Measurements from ENCODE around the gene MINDY4B.

Gene MINDY4B

GRCh38 chr3:150905339-150905738 lies at the start of gene MINDY4B:
Gene MINDY4B, minus strand, starts transcription at chr3:150905439. Its CDS starts 0 bp downstream, at chr3:150905439.
- in situ Hi-C loops (cut with HindIII; ENCODE audit: low sequenced_read_pairs), result no loop called here

DNA sequence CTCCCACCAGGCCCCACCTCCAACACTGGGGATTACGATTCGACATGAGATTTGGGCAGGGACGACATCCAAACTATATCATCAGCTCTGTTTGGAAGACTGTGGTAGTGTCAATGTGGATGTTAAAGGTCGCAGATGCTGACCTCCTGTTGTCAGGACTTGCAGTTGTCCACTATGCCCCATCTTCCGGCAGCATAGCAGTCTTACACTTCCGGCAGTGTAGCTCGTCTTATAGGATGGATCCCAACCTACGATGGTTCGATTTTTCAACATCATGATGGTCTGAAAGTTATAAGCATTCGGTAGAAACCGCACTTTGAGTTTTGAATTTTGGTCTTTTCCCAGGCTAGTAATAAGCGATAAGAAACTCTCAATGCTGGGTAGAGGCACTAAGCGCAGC lies 46.7 kb upstream of the MINDY4B start:
- in situ Hi-C loops (cut with HindIII; ENCODE audit: low sequenced_read_pairs), result no loop called here

GRCh38 chr3:150945226-150946032 lies 40.2 kb upstream of the MINDY4B start:
- in situ Hi-C loops (cut with HindIII; ENCODE audit: low sequenced_read_pairs), result no loop called here

DNA sequence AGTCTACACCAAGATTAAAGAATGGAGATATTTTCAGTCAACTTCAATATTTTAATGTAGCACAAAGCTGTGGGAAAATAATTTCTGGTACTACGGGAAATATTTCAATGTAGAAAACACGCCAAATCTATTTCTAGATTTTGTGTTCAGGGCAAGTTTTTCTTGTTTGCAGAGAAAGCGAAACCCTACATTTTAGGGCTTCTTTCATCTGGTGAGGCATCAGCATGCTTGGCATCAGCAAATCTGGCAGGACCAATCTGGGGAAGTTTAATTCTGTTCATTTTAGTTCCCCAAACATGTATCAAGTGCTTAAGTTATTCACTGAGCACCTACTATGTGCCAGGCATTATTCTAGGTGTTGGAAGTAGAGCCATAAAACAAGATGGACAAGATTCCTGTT lies 37.0 kb upstream of the MINDY4B start:
- in situ Hi-C loops (cut with HindIII; ENCODE audit: low sequenced_read_pairs), result no loop called here

DNA sequence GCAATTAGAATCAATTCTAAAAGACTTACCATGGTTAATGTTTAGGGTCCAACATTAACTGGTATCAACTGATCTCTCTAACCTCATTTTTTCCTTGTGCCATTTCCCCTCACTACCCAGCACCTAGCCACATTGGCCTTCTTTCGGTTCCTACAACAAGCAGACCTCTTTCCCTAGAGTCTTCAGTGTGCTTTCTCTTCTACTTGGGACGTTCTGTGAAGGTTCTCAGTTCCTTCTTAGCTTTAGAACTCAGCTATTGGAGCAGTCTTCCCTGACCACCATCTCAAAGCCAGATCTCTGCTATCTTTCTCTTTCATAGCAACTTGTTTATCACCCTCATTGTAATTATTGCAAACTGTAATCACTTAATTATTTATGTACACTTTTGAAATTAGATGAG lies 31.5 kb upstream of the MINDY4B start:
- in situ Hi-C loops (cut with HindIII; ENCODE audit: low sequenced_read_pairs), result no loop called here

- in situ Hi-C loops (cut with HindIII; ENCODE audit: low sequenced_read_pairs), result no loop called here
Observed at GRCh38 chr3:150933473-150933995, 28.3 kb upstream of the MINDY4B start.

DNA sequence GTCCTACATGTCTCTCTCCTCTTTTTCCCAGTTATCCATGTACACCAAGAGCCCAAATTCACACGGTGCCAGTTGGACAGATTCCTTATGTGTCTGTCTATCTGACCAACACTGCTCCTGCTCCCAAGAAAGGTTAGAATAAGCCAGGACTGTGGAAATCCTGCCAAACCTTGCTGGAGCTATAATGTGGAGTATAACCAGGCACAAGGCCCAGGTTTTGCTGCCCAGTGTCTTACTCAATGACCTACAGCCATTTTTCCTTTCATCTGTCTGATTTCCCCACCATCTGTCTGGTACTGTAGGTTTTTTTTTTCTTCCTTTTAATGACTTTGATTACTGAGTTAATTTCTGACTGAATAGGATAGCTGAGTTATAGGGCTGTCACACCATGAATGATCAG lies 26.5 kb upstream of the MINDY4B start:
- in situ Hi-C loops (cut with HindIII; ENCODE audit: low sequenced_read_pairs), result no loop called here

- in situ Hi-C loops (cut with HindIII; ENCODE audit: low sequenced_read_pairs), result no loop called here
Observed at GRCh38 chr3:150930839-150931238, 25.6 kb upstream of the MINDY4B start.

- in situ Hi-C loops (cut with HindIII; ENCODE audit: low sequenced_read_pairs), result no loop called here
Observed at GRCh38 chr3:150928234-150928633, 23.0 kb upstream of the MINDY4B start.

- in situ Hi-C loops (cut with HindIII; ENCODE audit: low sequenced_read_pairs), result no loop called here
Observed at GRCh38 chr3:150926328-150926727, 21.1 kb upstream of the MINDY4B start.

DNA sequence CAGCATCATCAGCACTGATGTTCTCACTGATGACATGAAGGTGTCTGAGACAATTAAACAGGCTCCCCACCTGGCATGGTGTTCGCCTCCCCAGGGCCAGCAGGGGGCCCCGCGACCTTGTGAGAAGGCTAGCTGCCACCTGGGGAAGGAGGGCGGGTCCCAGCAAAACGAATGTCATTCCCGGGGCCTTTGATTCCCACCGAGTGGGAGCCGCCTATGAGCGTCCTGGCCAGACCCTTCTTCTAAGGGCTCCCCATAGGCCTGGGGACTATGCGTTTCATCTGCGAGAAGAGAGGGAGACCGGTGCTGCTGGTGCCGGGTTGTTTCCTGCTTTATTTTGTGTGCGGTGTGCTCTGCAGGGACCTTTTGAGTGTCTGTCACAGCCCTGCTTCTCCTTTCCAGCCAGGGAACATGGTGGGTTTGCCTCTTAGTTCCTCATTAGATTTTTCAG lies 20.5 kb upstream of the MINDY4B start:
- in situ Hi-C loops (cut with HindIII; ENCODE audit: low sequenced_read_pairs), result no loop called here

GRCh38 chr3:150922611-150923010 lies 17.4 kb upstream of the MINDY4B start:
- in situ Hi-C loops (cut with HindIII; ENCODE audit: low sequenced_read_pairs), result no loop called here

GRCh38 chr3:150921209-150921608 lies 16.0 kb upstream of the MINDY4B start:
- in situ Hi-C loops (cut with HindIII; ENCODE audit: low sequenced_read_pairs), result no loop called here

DNA sequence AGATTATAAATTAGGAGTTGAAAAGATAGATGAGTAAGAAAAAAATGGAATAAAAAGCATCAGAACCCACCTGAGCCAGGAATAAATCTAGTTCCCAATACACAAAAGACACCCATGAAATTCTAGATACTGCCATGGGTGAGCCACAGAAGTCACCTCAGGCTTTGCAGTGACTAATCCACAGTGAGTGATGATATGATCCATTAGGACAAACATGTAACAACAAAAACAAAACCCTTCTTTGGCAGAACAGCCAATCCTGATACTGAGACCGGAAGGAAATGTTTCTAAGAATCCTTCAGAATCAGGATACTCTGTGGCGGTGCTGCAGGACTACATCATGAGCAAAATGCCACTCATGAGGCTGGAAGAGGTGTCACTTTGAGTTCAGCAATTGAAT lies 15.0 kb upstream of the MINDY4B start:
- in situ Hi-C loops (cut with HindIII; ENCODE audit: low sequenced_read_pairs), result no loop called here

DNA sequence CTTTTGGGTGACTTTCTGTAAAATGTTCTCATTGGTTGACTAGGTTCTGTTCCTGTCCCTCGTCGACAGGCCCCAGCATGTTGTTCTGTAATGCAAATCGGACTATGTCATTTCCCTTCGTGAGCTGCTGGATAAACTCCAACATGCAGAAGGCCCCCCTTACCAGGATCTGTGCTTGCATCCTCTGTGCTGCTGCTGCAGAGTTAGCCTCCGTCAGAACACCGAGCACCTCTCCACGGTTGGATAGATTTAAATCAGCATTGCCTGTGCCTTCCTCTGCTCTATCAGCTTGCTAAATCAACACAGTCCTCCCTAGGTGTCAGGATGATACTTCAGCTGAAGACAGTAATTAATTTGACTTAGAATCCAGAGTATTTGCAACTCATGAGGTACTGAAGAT lies 12.7 kb upstream of the MINDY4B start:
- in situ Hi-C loops (cut with HindIII; ENCODE audit: low sequenced_read_pairs), result no loop called here

- in situ Hi-C loops (cut with HindIII; ENCODE audit: low sequenced_read_pairs), result no loop called here
Observed at GRCh38 chr3:150913133-150913922, 8.1 kb upstream of the MINDY4B start.

DNA sequence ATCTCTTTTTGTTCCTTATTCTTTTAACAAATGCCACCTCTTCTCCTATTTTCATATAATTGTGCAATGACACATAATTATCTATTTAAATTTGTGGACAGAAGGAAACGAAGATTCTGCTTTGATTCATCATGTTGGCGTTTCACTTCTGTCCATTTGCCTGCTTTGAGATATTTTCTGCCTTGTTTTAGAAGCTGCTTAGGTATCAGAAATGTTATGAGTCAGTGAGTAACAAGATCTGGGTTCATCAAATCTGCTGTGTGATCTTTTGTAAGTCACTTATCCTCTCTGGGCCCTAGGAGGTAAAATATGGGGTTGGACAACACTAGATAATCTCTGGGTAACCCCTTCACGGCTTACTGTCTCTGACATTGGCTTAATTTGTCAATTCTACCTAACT lies 7.3 kb upstream of the MINDY4B start:
- in situ Hi-C loops (cut with HindIII; ENCODE audit: low sequenced_read_pairs), result no loop called here

DNA sequence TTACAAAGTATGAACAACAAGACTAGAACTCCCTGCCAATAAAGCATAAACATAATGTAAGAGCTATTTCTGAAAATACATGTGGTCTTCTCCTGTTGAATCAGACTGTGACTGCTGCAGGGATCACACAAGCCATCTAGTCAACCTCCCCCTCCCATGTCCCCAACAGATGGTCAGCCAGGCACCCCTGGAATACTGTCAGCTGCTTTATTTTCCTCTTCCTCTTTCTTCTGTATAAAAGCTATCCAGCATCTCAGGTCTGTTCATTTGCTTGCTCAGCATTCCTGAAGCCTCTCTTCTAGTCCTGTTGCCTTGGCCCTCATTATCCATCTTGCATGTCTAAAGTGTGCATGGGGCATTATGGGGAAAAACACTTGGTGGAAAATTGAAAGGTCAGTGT lies 6.5 kb upstream of the MINDY4B start:
- in situ Hi-C loops (cut with HindIII; ENCODE audit: low sequenced_read_pairs), result no loop called here

- in situ Hi-C loops (cut with HindIII; ENCODE audit: low sequenced_read_pairs), result no loop called here
Observed at GRCh38 chr3:150906461-150906860, 1.2 kb upstream of the MINDY4B start.

DNA sequence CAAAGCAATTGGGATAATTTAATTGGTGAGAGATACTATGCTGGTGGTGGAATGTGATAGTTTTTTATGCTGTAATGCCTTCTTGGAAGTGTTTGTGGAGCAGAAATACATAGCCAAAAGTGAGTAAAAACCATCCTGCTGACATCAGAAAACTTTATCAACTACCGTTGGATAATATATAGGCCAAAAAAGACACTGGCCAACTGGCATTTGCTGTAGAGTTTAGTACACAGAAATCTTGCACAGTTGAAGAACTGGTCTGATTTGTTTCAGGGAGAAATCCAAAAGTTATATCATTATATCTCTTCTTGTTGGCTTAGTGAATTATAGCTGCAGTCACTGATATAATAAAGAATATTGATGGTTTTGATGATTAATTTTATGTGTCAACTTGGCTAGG lies 507 bp upstream of the MINDY4B start:
- in situ Hi-C loops (cut with HindIII; ENCODE audit: low sequenced_read_pairs), result no loop called here

DNA sequence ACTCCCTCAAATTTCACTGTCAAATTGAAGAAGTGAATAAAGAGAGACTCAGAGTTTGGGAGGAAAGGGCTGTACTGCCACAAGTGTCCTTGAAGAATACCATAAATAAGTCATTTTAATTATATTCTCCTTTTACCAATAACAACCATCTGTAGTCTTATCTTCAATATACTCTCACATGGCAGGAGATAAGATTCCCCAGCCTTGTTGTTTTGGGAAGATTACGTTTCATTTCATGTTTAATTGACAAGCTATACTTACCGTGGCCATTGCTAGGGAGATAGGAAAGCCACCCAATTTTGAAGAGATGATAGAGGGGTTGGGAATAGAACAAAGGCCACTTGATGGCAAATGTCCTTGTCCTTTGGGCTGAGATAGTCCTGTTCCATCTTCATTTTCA lies 2.3 kb downstream of the MINDY4B start:
- in situ Hi-C loops (cut with HindIII; ENCODE audit: low sequenced_read_pairs), result no loop called here

DNA sequence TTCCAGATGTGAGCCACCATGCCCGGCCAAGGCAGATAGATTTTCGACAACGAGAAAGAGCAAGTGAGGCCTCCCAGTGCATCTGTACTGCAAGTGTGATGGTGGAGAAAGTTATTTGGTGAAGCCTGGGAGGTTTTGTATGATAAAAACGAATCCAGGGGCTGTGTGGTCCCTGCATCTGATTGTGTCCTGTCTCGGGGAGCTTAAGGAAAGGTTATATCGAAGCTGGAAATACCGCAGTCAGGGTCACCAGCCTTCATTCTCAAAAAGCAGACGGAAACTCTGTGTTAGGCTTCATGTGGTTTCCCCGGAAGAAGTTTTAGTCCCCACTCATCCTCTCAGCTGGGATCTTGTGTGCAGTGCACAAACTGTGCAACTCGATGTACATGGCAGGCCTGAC lies 3.4 kb downstream of the MINDY4B start:
- in situ Hi-C loops (cut with HindIII; ENCODE audit: low sequenced_read_pairs), result no loop called here

Measured in DLD1 (cell line).